Medulla oblongata (tissue), 1 donor: ENCODE results near the gene SPAAR.

Experiments
- DNase-seq: peaks from one replicate; pipeline ENCODE4 v3.0.0-alpha.2; 2015; ENCODE audit errors: extremely low spot score

The SPAAR gene

GRCh38 chr9:35948451-35948850 is 39.2 kb downstream of the SPAAR start:
- no peak for DNase-seq

GRCh38 chr9:35948901-35949318 is 39.6 kb downstream of the SPAAR start:
- no peak for DNase-seq

GRCh38 chr9:35951736-35952135 is 42.4 kb downstream of the SPAAR start:
- DNase-seq = no peak

- DNase-seq = no peak
Observed at GRCh38 chr9:35952526-35953191, 43.4 kb downstream of the SPAAR start.

GRCh38 chr9:35954942-35955546 is 45.8 kb downstream of the SPAAR start:
- peak; percentile 81 for DNase-seq

- DNase-seq = no peak
Observed at GRCh38 chr9:35956651-35957050, 47.4 kb downstream of the SPAAR start.

GRCh38 chr9:35958104-35958837 is 49.0 kb downstream of the SPAAR start, which contains the start of gene OR2S2:
TSS of gene OR2S2 (minus strand) at chr9:35958154. CDS start at chr9:35958098, 56 bp downstream.
- DNase-seq = no peak

GRCh38 chr9:35960039-35960655 is 50.9 kb downstream of the SPAAR start:
- no peak for DNase-seq
